Heart right ventricle (tissue), 16 donors: Measurements from ENCODE around the gene CIROP. TPM values are rescaled to one million over a fixed set of nuclear protein-coding genes. Genes with fewer than 3 reads are reported as not detected.

ENCODE experiments used
- ATAC-seq, 8 donors: fragments of 200-7000 bp; cut with Tn5 transposase; one replicate each; pipeline ENCODE4 v1.9.1; 2020; ENCODE audit warnings: mild to moderate bottlenecking in 8 of 8, moderate library complexity in 8 of 8, moderate number of reproducible peaks in 1 of 8
- DNase-seq, 2 donors: peaks; one replicate each; pipeline ENCODE4 v3.0.0-alpha.2; 2020
- H3K27ac ChIP-seq, 10 donors: fragments of 200-600 bp; sonication (generic) in 2 of 10; one replicate each; pipeline versions ENCODE4 v1.5.0 to v1.8.0; 2020 to 2022; ENCODE audit warnings: mild to moderate bottlenecking in 3 of 10
- H3K27me3 ChIP-seq, 7 donors: fragments of 200-600 bp; one replicate each; pipeline ENCODE4 v1.8.0; 2021 to 2022; ENCODE audit warnings: mild to moderate bottlenecking in 2 of 7
- H3K36me3 ChIP-seq, 9 donors: fragments of 200-600 bp; sonication (generic) in 1 of 9; one replicate each; pipeline versions ENCODE4 v1.5.0 to v1.8.0; 2020 to 2022; ENCODE audit warnings: mild to moderate bottlenecking in 2 of 9
- H3K4me1 ChIP-seq, 9 donors: fragments of 200-600 bp; sonication (generic) in 1 of 9; one replicate each; pipeline versions ENCODE4 v1.5.0 to v1.8.0; 2020 to 2022; ENCODE audit warnings: mild to moderate bottlenecking in 4 of 9
- H3K4me3 ChIP-seq, 10 donors: fragments of 200-600 bp; sonication (generic) in 2 of 10; one replicate each; pipeline versions ENCODE4 v1.5.0 to v1.8.0; 2020 to 2022; ENCODE audit warnings: mild to moderate bottlenecking in 7 of 10, moderate library complexity in 2 of 10
- H3K9me3 ChIP-seq, 11 donors: fragments of 200-600 bp in 10 of 11; sonication (generic) in 2 of 11; one replicate each; pipeline versions ENCODE4 v1.5.0 to v1.8.0; 2013 to 2022; ENCODE audit warnings: mild to moderate bottlenecking in 2 of 11, control low read depth in 1 of 11, moderate library complexity in 1 of 11
- WGBS, 2 donors: extraction: QIAGEN DNeasy Blood & Tissue Kit; methylation state at CpG; one replicate each; pipeline ENCODE4 v1.1.7; 2013; ENCODE audit warnings: inconsistent platforms in 1 of 2; 5-methylcytosine and 5-hydroxymethylcytosine counted together
- intact Hi-C, 10 donors: fragments of 100-400 bp; cut with DNase I; formaldehyde crosslinking; loops; one replicate each; pipeline versions ENCODE4 v1.11.1 to v1.14.2; 2022
- polyA plus RNA-seq, 2 donors: library from polyadenylated mRNA; stranded (reverse); fragments of 200-250 nt; gene quantifications; one replicate each; pipeline ENCODE4 v1.2.3, GENCODE V29; 2013
- total RNA-seq, 10 donors: library from RNA; stranded (reverse); fragmentation: NEBNext Ultra II Directional in 3 of 10; extraction: Animal tissue kit (Norgen Biotek cat#: 25700) in 3 of 10; gene quantifications; one replicate each; pipeline versions ENCODE4 v1.2.1 to v1.2.4, GENCODE V29; 2021 to 2023
- TF ChIP-seq, protein P1 (sequence below), 9 donors: fragments of 200-600 bp; sonication (generic) in 2 of 9; IDR thresholded peaks; one replicate each; pipeline versions ENCODE4 v1.5.0 to v1.8.0; 2021 to 2022; ENCODE audit warnings: antibody characterized with exemption in 9 of 9, mild to moderate bottlenecking in 5 of 9, moderate library complexity in 1 of 9
- donor health status: Arrhythmogenic right ventricular cardiomyopathy.
- donor health status: ischemic (EF 13 %, LVEDD 7.1; RV severe dilation, severe dysfunction).
- donor health status: healthy with polysubstance abuse.
- donor health status: DM: no; HTN: yes; CAD: no.
- donor health status: DM: no; HTN: no; CAD: no.
- donor health status: ischemic (EF 25% LVEDD 6.9; RV normal size, moderate dysfunction).
- donor health status: ischemic (EF 25% LVEDD 5.7; RV mildly dilated, moderate dysfunction).
- donor health status: healthy.
- donor health status: DM: yes; HTN: yes; CAD: no.
- donor health status: Ischemic cardiomyopathy.
- donor health status: ischemic (EF 35%, LVEDD 5.7; RV mildly dilated, moderate dysfunction).
- donor health status: nonischemic (EF 11% LVEDD 7.7; RV severe dilation, severe dysfunction).
- donor health status: DM: yes; HTN: yes; CAD: no.
- donor health status: PGD.
- donor health status: ischemic (EF 29% LVEDD 5.4; RV normal size, mild dysfunction).
- donor health status: nonischemic (EF 23%, LVEDD 6.1; RV moderate dilation, normal function).

Gene CIROP
- total and polyA plus RNA-seq, 12 donors: not detected

GRCh38 chr14:23136566-23137133 lies 31.9 kb upstream of the CIROP start:
- Histone ChIP-seq H3K9me3 (no peaks in the 10 kb centered on the region), H3K4me3 (no peak overlapping the region), H3K4me1 (peaks cover 0 to 7% (median 0%) of the 10 kb centered on the region in 9 donors), H3K27me3 (no peaks in the 10 kb centered on the region), H3K27ac (no peak overlapping the region), H3K36me3 (peaks cover 0 to 40% (median 0%) of the 10 kb centered on the region in 9 donors)
- ATAC-seq (peak in 2 of 8 donors; percentile 11 to 26), DNase-seq (no peak)
- intact Hi-C loops: no loop called here
- TF ChIP-seq, protein P1, sequence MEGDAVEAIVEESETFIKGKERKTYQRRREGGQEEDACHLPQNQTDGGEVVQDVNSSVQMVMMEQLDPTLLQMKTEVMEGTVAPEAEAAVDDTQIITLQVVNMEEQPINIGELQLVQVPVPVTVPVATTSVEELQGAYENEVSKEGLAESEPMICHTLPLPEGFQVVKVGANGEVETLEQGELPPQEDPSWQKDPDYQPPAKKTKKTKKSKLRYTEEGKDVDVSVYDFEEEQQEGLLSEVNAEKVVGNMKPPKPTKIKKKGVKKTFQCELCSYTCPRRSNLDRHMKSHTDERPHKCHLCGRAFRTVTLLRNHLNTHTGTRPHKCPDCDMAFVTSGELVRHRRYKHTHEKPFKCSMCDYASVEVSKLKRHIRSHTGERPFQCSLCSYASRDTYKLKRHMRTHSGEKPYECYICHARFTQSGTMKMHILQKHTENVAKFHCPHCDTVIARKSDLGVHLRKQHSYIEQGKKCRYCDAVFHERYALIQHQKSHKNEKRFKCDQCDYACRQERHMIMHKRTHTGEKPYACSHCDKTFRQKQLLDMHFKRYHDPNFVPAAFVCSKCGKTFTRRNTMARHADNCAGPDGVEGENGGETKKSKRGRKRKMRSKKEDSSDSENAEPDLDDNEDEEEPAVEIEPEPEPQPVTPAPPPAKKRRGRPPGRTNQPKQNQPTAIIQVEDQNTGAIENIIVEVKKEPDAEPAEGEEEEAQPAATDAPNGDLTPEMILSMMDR (IDR thresholded peaks at IDR 0.05): no peak
- 79 to 84% methylated on average over 16 of the region's 16 CpGs for WGBS, 2 donors

- Histone ChIP-seq H3K27ac (no peak overlapping the region), H3K27me3 (no peaks in the 10 kb centered on the region), H3K36me3 (peaks cover 0 to 38% (median 0%) of the 10 kb centered on the region in 9 donors), H3K4me3 (no peak overlapping the region), H3K9me3 (no peaks in the 10 kb centered on the region), H3K4me1 (peaks cover 0 to 23% (median 3%) of the 10 kb centered on the region in 9 donors)
- 72 to 76% methylated on average over 8 of the region's 8 CpGs for WGBS, 2 donors
- TF ChIP-seq, protein P1 (IDR thresholded peaks at IDR 0.05): no peak
- intact Hi-C loops: no loop called here
- ATAC-seq (no peak), DNase-seq (no peak)
Measured at GRCh38 chr14:23132970-23133369, 28.2 kb upstream of the CIROP start.

- Histone ChIP-seq H3K9me3 (no peaks in the 10 kb centered on the region), H3K36me3 (peaks cover 0 to 33% (median 0%) of the 10 kb centered on the region in 9 donors), H3K27me3 (no peaks in the 10 kb centered on the region), H3K4me3 (no peak overlapping the region), H3K27ac (no peak overlapping the region), H3K4me1 (peaks cover 0 to 23% (median 0%) of the 10 kb centered on the region in 9 donors)
- intact Hi-C loops: no loop called here
- ATAC-seq: peak in 1 of 8 donors; percentile 16
- no peak for DNase-seq
- WGBS, 2 donors: 76 to 84% methylated on average over 5 of the region's 5 CpGs
- TF ChIP-seq, protein P1 (IDR thresholded peaks at IDR 0.05): no peak
Measured at GRCh38 chr14:23131482-23131881, 26.7 kb upstream of the CIROP start.

GRCh38 chr14:23130871-23131270 lies 26.1 kb upstream of the CIROP start:
- no peak for DNase-seq
- TF ChIP-seq, protein P1 (IDR thresholded peaks at IDR 0.05): no peak
- ATAC-seq: peak in 1 of 8 donors; percentile 49
- 42 to 57% methylated on average over 3 of the region's 3 CpGs for WGBS, 2 donors
- no peak overlapping the region for H3K27ac ChIP-seq
- H3K9me3 ChIP-seq: no peaks in the 10 kb centered on the region
- H3K4me3 ChIP-seq: no peak overlapping the region
- intact Hi-C loops: no loop called here
- H3K36me3 ChIP-seq: peaks cover 0 to 31% (median 0%) of the 10 kb centered on the region in 9 donors
- peaks cover 0 to 23% (median 0%) of the 10 kb centered on the region in 9 donors for H3K4me1 ChIP-seq
- H3K27me3 ChIP-seq: no peaks in the 10 kb centered on the region
